ENCODE data around the gene NHLRC4. TPM values are rescaled to one million over a fixed set of nuclear protein-coding genes. Genes with fewer than 3 reads are reported as not detected.
A peak's percentile ranks its signal among the peaks of the same experiment; 100 is the strongest.

Gene NHLRC4
- total RNA-seq, 4 donors from 2014 or later, result 0.47 to 2.9 (median 0.87) TPM

DNA sequence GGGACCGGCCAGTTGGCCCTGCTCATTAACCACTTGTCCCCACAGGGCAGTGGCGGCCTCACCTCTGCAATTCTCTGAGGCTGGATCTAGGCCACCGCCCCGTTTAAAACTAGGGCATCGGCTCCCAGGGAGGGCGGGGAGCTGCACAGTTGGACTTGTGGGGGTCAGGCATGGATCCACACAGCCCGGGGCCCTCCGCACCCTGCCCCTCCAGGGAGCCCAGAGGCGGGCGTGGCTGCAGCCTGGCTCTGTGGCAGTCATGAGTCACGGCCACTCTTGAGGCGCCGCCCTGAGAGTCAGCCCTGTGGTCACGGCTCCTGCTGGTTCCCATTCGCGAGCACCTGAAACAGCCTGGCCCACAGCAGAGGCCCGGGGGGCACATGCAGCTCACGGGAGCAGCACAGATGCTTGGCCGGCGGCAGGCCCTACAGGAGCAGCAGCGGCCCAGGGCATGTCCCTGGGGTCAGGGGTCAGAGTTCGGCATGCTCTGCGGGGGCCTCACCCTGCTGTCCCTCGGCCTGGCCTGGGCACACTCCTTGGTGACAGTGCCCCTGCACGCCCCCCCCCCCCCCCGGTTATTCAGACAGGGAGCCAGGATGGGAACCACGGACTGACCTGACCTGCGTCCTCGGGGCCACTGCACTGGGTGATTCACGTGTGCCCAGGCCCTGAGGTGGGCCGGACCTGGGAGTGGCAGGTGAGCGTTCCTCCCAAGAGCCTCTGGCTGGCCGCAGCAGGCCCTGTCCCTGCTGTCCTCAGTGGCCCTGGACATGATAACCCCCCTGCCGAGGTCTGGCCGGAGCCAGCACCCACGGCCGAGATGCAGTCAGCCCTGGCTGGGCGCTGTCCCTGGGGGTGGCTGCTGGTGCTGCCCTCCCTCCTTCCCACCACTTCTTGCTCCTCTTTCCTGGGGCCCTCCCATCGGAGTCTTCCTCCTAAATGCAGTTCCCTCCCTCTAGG is 31.1 kb upstream of the NHLRC4 start:
- Histone ChIP-seq H3K27ac (no peak overlapping the region), H3K9me3 (no peaks in the 10 kb centered on the region), H3K36me3 (peaks cover 0 to 69% of the 10 kb centered on the region in 2 donors), H3K4me1 (peaks cover 0 to 31% (median 0%) of the 10 kb centered on the region in 3 donors), H3K4me3 (no peak overlapping the region), H3K27me3 (no peaks in the 10 kb centered on the region)
- ATAC-seq, result peak; percentile 56
- WGBS, 2 donors (ENCODE audit: low coverage in 1 of 2), result 97 to 100% methylated on average over 2 to 5 of the region's 39 CpGs
- TF ChIP-seq, protein P1, sequence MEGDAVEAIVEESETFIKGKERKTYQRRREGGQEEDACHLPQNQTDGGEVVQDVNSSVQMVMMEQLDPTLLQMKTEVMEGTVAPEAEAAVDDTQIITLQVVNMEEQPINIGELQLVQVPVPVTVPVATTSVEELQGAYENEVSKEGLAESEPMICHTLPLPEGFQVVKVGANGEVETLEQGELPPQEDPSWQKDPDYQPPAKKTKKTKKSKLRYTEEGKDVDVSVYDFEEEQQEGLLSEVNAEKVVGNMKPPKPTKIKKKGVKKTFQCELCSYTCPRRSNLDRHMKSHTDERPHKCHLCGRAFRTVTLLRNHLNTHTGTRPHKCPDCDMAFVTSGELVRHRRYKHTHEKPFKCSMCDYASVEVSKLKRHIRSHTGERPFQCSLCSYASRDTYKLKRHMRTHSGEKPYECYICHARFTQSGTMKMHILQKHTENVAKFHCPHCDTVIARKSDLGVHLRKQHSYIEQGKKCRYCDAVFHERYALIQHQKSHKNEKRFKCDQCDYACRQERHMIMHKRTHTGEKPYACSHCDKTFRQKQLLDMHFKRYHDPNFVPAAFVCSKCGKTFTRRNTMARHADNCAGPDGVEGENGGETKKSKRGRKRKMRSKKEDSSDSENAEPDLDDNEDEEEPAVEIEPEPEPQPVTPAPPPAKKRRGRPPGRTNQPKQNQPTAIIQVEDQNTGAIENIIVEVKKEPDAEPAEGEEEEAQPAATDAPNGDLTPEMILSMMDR (IDR thresholded peaks at IDR 0.05), result no peak
- TF ChIP-seq EP300 (IDR thresholded peaks at IDR 0.05), result no peak
- no peak for TF ChIP-seq POLR2AphosphoS5 (IDR thresholded peaks at IDR 0.05)

DNA sequence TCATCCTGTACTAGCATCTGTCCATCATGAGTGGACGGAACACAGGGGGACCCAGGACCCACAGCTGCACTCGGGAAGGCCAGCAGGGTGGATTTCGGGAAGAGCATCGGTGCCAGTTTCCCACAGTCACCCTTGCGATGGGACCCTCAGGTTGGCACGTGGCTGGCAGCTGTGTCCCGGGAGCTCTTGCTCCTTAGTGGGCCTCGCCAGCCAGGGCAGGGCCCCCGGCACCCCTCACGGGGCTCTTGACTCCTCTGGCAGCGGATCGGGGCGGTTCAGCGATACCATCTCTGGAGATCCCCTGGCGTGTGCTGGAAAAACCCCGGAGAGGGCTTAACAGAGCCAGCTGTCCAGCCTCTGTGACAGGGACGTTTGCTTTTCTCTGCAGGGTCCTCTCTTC is 30.1 kb upstream of the NHLRC4 start:
- peaks cover 0 to 25% (median 0%) of the 10 kb centered on the region in 3 donors for H3K4me1 ChIP-seq
- no peaks in the 10 kb centered on the region for H3K9me3 ChIP-seq
- no peak overlapping the region for H3K4me3 ChIP-seq
- no peak for TF ChIP-seq EP300 (IDR thresholded peaks at IDR 0.05)
- no peak for TF ChIP-seq POLR2A (IDR thresholded peaks at IDR 0.05)
- TF ChIP-seq, protein P1 (IDR thresholded peaks at IDR 0.05), result no peak
- no peak for TF ChIP-seq POLR2AphosphoS5 (IDR thresholded peaks at IDR 0.05)
- H3K27ac ChIP-seq, result no peak overlapping the region
- no peak for ATAC-seq
- peaks cover 0 to 79% of the 10 kb centered on the region in 2 donors for H3K36me3 ChIP-seq
- no CpG with 5 or more reads among the region's 17 CpGs for WGBS, 2 donors (ENCODE audit: low coverage in 1 of 2)
- H3K27me3 ChIP-seq, result no peaks in the 10 kb centered on the region

DNA sequence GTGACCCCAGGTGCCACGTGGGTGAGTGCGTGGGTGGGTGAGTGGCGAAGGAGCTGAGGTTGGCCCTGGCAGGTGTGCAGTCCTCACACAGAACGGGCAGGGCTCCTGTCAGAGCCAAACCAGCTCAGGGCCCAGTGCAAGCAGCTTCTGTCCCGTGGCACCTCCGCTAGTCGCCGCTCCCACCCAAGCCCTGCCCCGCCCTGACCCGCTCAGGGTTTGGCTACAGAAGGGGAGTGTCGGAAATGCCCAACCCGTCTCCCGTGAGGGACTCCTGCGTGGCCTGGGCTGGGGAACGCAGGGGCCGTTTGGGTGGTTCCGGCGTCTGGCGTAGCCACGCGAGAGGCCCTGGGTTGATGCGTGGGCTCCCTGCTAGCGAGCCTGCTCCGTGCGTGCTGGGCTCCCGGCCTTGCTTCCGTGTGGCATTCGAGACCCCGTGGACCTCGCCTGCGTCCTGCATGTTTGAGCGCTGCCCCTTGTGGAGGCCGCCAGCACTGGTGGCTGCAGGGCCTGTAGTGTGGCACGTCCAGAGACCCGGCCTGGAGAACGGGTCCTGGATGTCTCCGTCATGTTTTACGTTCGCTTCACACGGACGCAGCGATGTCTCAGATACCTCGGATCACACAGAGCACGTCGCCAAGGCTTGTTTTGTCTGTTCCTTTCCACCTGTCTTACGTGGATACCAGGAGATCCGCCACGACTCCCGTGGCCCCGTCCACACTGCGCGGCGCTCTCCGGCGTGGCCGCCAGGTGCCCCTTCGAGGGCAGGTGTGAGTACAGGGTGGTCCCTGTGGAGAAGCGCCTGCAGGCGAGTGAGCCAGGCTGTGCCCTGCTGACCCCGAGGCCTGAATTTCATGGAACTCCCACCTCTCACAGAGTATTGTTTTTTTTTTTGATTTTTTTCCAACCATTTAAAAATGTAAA is 29.1 kb upstream of the NHLRC4 start:
- TF ChIP-seq, protein P1 (IDR thresholded peaks at IDR 0.05), result no peak
- no peak for TF ChIP-seq EP300 (IDR thresholded peaks at IDR 0.05)
- no peak for TF ChIP-seq POLR2AphosphoS5 (IDR thresholded peaks at IDR 0.05)
- TF ChIP-seq POLR2A (IDR thresholded peaks at IDR 0.05), result no peak
- H3K4me1 ChIP-seq, result peaks cover 0 to 25% (median 0%) of the 10 kb centered on the region in 3 donors
- no peaks in the 10 kb centered on the region for H3K27me3 ChIP-seq
- WGBS, 2 donors (ENCODE audit: low coverage in 1 of 2), result 92 to 96% methylated on average over 15 to 21 of the region's 60 CpGs
- no peaks in the 10 kb centered on the region for H3K9me3 ChIP-seq
- peaks cover 0 to 85% of the 10 kb centered on the region in 2 donors for H3K36me3 ChIP-seq
- no peak overlapping the region for H3K27ac ChIP-seq
- H3K4me3 ChIP-seq, result no peak overlapping the region
- no peak for ATAC-seq

DNA sequence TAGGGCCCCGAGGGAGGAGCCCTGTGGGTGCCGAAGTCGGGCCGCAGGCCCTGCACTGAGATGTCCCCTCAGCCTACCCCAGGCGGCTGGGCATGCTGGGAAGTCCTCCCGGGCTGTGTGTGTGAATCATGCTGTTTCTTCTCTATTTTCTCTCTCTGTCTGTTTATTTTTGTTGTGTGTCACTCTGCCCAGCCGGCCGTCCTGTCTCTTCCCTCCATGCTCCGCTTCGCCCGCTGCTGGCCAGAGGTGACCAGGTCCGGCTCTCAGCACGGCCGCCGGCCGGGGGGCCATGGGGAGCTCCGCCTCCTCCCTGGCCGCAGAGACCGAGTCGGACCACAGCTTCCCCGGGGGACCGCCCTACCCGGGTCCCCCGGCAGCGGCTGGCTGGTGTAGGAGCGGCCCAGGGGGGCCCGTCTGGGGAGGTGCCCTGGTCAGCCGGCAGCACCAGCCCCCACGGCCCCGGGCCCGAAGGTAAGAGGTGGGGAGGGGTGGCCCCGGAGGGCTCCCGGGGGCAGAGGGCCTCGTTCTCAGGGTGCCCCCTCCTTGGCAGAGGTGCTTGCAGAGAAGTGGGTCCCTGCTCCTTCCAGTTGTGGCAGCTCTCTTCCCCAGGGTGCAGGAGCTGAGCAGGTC is 26.8 kb upstream of the NHLRC4 start:
- Histone ChIP-seq H3K36me3 (peaks cover 0 to 81% of the 10 kb centered on the region in 2 donors), H3K9me3 (no peaks in the 10 kb centered on the region), H3K4me3 (no peak overlapping the region), H3K27me3 (no peaks in the 10 kb centered on the region), H3K27ac (no peak overlapping the region), H3K4me1 (peaks cover 0 to 8% (median 0%) of the 10 kb centered on the region in 3 donors)
- no peak for TF ChIP-seq EP300 (IDR thresholded peaks at IDR 0.05)
- TF ChIP-seq POLR2AphosphoS5 (IDR thresholded peaks at IDR 0.05), result no peak
- TF ChIP-seq, protein P1 (IDR thresholded peaks at IDR 0.05), result no peak
- TF ChIP-seq POLR2A (IDR thresholded peaks at IDR 0.05), result no peak
- ATAC-seq, result no peak
- no CpG with 5 or more reads among the region's 34 CpGs for WGBS, 2 donors (ENCODE audit: low coverage in 1 of 2)
